RKO (cell line): Measurements from ENCODE around the gene CR2.
"Not testable (repeated sequence)": the region's sequence is repeated elsewhere in the genome, so short reads cannot be mapped to it uniquely, and the experiment has no call there.

Experiments used
- DNase-seq: peaks from one replicate; pipeline ENCODE4 v3.0.0-alpha.2; 2016; ENCODE audit warnings: low spot score

The CR2 gene

DNA sequence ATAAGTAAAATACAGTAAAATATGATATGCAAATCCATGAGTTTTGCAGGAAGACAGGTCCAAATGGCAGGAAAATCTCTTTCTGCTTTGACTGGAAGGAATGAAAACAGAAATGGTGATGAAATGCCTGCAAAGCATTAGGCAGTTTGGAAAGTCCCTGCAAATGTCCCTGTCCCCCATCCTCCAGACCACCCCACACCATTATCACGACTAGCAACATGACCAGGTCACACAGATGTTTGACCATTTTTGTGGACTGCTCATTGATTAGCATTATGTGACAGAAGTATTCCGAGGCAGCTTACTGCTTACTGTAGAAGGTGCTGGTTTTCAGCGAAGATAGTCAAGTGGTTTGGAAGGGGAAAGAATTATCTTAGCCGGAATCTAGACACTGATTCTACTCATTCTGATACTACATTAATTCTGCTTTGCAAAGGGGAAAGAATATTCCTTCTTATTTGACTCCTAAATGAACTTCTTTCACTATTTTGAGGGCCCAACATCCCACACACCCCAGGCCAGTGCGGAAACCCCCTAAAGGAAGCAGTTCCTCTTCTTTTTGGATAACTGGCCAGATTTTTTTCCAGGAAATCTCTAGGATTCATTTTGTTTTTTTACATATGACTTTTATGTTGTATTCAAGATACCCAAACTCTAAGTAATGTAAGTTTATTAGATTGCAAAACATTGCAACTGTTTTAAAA lies 9.5 kb upstream of the CR2 start:
- no peak for DNase-seq

DNA sequence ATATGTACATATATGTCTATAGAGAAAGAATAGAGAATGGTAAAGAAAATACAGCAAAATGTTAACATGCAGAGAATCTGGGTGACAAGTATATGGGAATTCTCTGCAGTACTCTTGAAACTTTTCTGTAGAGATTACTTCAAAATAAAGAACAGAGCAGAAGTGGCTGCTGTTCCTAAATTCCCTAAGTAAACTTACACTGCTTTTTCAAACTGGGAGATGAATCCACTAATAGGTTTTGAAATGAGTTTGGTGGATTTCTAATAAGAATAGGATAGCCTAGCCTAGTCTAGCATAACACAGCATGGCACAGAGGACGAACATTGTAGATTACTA lies 450 bp upstream of the CR2 start:
- DNase-seq, result no peak

- DNase-seq, result no peak
Measured at GRCh38 chr1:207455183-207455754, 1.1 kb downstream of the CR2 start.

GRCh38 chr1:207458414-207458813 lies 4.3 kb downstream of the CR2 start:
- DNase-seq, result no peak

DNA sequence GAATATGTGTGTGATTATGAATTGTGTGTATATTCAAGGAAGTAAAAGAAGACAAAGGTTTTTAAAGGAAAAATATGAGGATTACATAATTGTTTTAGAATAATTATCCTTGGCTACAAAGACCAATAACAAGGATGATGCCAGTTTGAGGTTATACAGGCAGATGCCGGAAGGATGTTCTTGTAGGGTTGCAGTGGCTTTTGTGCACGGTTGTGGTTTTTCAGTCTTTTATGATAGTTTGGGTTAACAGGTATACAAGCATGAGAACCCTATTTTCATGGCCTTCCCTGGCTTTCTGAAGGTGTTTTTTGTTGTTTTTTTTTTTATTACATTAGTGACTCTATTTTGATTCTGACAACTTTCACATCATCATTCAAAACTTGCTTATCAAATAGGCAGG lies 4.9 kb downstream of the CR2 start:
- DNase-seq, result no peak

- no peak for DNase-seq
Measured at GRCh38 chr1:207461649-207462048, 7.5 kb downstream of the CR2 start.

GRCh38 chr1:207462535-207462934 lies 8.4 kb downstream of the CR2 start:
- no peak for DNase-seq

GRCh38 chr1:207463021-207463420 lies 8.9 kb downstream of the CR2 start:
- peak; percentile 28 for DNase-seq

GRCh38 chr1:207463571-207463970 lies 9.4 kb downstream of the CR2 start:
- no peak for DNase-seq

DNA sequence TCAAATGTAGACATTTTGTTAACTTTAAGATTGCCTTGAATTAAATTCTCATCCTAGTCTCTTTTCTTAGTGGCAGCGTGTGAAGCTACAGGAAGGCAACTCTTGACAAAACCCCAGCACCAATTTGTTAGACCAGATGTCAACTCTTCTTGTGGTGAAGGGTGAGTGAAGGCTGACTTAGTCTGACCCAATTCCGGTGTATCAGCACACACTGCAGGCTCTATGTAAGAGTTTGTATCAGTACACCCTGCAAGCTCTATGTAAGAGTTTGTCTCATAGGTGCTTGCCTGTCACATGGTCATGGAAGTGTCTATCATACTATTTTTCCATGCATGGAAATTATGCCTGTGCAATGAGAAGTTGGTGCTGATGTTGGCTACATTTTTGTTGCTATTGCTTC lies 16.8 kb downstream of the CR2 start:
- DNase-seq, result peak; percentile 8

DNA sequence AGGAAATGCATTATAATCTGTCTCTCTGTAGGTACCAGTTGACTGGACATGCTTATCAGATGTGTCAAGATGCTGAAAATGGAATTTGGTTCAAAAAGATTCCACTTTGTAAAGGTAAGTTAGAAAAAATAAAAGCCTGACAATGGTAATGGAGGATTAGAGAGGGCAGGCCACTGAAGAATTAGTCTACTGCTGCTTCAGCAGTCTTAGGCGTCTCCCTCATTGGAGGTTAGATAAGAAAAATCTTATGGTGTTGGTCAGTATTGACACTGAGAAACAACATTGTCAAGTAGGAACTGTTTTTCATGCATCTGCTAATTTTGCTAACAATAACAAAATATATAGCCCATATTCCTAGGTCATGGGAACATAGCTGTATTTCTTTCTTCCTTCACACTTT lies 20.1 kb downstream of the CR2 start:
- no peak for DNase-seq

GRCh38 chr1:207486198-207486597 lies 32.1 kb downstream of the CR2 start:
- no peak for DNase-seq

- DNase-seq, result no peak
Measured at GRCh38 chr1:207487636-207488035, 33.5 kb downstream of the CR2 start.

DNA sequence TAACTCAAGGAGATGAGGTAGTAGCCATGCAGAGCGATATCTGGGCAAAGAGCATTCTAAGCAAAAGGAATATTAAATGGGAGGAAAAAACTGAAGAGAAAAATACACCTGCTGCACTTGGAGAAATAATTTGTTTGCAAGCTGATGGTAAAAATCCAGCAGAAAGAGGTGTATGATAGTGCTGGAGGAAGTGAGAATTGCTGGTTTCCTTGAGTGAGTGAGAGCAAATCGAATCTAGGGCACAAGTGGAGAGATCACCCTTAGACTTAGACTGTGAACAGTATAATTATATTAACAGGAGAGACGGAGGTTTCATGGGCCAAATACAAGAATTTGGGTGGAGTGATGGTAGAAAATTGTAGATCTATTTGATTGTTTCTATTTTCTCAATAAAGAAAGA lies 39.1 kb downstream of the CR2 start:
- no peak for DNase-seq

DNA sequence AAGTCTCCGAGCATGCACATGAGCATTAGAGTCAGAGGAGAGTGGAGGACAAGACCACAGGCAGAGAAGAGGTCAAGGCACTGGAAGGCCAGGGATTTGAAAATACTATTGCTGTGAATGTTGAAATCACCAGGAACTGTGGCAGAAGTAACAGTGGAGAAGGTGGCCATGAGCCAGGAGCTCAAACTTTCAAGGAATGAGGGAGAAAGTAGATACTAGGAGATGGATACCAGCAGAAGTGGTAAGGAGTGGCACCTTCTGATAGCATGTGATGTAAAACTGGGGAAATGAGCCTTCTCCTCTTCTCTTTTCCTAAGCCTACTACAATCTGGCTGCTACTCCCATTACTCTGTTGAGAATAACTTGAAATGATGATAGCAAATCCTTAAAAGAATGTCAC lies 40.0 kb downstream of the CR2 start:
- no peak for DNase-seq

DNA sequence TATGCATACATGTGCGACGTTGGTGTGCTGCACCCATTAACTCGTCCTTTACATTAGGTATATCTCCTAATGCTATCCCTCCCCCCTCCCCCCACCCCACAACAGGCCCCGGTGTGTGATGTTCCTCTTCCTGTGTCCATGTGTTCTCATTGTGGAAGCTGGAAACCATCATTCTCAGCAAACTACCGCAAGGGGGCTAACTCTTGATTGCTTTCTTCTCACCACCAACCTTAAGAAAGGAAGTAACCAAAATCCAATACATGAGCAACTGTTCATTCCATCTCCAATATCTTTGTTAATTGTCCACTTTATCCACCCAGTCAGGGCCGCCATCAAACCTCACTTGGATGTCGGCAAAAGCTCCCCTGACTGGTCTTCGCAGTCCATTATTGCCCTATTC lies 41.2 kb downstream of the CR2 start:
- not testable (repeated sequence) for DNase-seq

- DNase-seq, result no peak
Measured at GRCh38 chr1:207495801-207496792, 42.0 kb downstream of the CR2 start, which contains the start of gene CR1. Gene CR1 (plus strand): TSS chr1:207496157. CDS start chr1:207496268, 111 bp downstream.

DNA sequence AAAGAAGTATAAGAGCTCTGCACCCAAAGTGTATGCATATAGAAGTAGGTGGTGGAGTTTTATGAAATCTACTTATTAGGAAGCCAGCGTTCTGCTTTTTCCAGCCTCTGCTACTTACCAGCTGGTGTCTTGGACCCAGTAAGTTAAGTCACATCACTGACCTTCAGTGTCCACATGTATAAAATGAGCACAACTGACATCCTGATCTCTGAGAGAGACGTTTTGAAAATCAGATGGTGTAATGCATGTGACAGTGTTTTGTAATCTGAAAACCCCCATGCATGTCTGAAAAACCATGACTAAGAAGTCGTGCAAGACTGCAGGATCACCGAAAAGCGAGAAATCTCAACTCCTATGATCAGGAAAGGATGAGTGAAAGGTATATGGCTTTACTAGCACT lies 43.8 kb downstream of the CR2 start:
- DNase-seq, result no peak

- peak; percentile 71 for DNase-seq
Measured at GRCh38 chr1:207499573-207499972, 45.4 kb downstream of the CR2 start.

DNA sequence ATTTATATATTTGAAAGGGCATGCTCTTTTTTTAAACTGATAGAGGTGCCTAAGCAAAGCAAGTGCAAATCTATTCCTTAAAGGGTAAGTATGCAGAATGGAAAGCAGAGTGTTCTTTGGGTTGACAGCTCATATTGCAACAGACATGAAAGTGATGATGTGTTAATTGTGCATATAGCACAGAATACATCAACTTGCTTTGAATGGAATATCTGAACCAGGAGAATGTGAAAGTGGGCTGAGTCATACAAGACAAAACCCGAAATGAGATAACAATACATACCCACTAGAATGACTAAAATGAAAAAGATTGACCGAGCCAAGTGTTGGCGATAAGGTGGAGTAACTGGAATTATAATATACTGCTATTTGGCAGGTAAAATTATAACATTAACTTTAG lies 46.2 kb downstream of the CR2 start:
- DNase-seq, result no peak

GRCh38 chr1:207501071-207501470 lies 46.9 kb downstream of the CR2 start:
- no peak for DNase-seq

DNA sequence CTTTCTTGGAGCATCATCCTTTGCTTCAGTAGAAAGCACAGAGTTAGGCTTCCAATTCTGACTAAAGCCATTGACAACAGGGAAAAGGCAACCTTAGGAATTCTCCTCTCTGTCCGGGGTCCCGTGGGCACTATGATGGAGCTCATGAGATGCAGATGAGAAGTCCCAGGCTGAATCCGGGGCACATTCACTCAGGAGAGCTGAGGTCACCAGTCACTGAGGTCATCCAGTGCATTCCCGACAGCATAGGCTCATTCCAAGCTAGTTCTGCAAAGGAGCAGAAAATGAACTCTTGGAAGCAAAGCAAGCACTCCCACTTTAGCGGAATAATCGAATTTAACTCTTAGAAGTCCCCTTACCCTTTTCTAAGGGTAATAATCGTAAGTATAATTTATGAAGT lies 48.6 kb downstream of the CR2 start:
- DNase-seq, result peak; percentile 42

DNA sequence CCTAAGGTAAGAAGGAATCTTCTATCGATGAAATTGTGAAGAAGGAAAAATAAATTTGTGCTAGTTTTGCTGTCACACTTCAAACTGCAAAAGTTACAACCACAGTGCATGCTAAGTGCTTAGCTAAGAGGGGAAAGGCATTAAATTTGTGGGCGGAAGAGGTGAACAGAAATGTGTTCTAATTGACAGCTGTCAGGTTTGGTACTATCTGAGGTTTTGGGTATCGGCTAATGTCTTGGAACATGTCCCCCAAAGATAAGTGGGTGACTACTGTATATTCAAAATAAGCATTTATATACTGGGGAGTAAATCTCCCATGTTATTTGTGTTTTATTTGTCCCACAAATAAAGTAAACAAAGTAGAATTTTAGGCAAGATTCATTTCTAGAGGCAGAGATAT lies 49.8 kb downstream of the CR2 start:
- DNase-seq, result no peak
